Activated CD4-positive, alpha-beta T cell treated with anti-CD3 and anti-CD28 coated beads for 1 hour (primary cell): ENCODE results near the gene COL12A1.

Experiments
- DNase-seq: peaks from one replicate; pipeline ENCODE4 v3.0.0-alpha.2; 2020

Gene COL12A1

GRCh38 chr6:75205776-75206575, at the start of gene COL12A1:
TSS of gene COL12A1 (minus strand) at chr6:75206053. CDS start at chr6:75202792, 3,261 bp downstream.
- DNase-seq: no peak

- DNase-seq: no peak
These were observed 44.7 kb upstream of the COL12A1 start for GRCh38 chr6:75250552-75250951.

- no peak for DNase-seq
These were observed 44.0 kb upstream of the COL12A1 start for GRCh38 chr6:75249837-75250236.

GRCh38 chr6:75246386-75246785, 40.5 kb upstream of the COL12A1 start:
- no peak for DNase-seq

- no peak for DNase-seq
These were observed 38.3 kb upstream of the COL12A1 start for GRCh38 chr6:75244063-75244584.

GRCh38 chr6:75243333-75244062, 37.6 kb upstream of the COL12A1 start, which contains the start of gene COX7A2:
TSS of gene COX7A2 (minus strand) at chr6:75243801. CDS start at chr6:75243734, 67 bp downstream.
- DNase-seq: peak; percentile 75

GRCh38 chr6:75236630-75237029, 30.8 kb upstream of the COL12A1 start:
- no peak for DNase-seq

GRCh38 chr6:75235271-75235670, 29.4 kb upstream of the COL12A1 start:
- no peak for DNase-seq

- no peak for DNase-seq
These were observed 28.4 kb upstream of the COL12A1 start for GRCh38 chr6:75234126-75234865.

- DNase-seq: no peak
These were observed 27.3 kb upstream of the COL12A1 start for GRCh38 chr6:75233092-75233615.

- no peak for DNase-seq
These were observed 24.9 kb upstream of the COL12A1 start for GRCh38 chr6:75230484-75231325.

GRCh38 chr6:75224303-75224926, 18.6 kb upstream of the COL12A1 start:
- DNase-seq: no peak

- no peak for DNase-seq
These were observed 17.6 kb upstream of the COL12A1 start for GRCh38 chr6:75223428-75223827.

GRCh38 chr6:75222261-75222660, 16.4 kb upstream of the COL12A1 start:
- DNase-seq: no peak

- no peak for DNase-seq
These were observed 15.3 kb upstream of the COL12A1 start for GRCh38 chr6:75221116-75221515.

GRCh38 chr6:75220357-75220756, 14.5 kb upstream of the COL12A1 start:
- DNase-seq: no peak

- no peak for DNase-seq
These were observed 13.4 kb upstream of the COL12A1 start for GRCh38 chr6:75219263-75219662.

- DNase-seq: no peak
These were observed 11.3 kb upstream of the COL12A1 start for GRCh38 chr6:75217193-75217592.

GRCh38 chr6:75215291-75215690, 9.4 kb upstream of the COL12A1 start:
- no peak for DNase-seq

GRCh38 chr6:75213732-75214131, 7.9 kb upstream of the COL12A1 start:
- DNase-seq: no peak

- no peak for DNase-seq
These were observed 7.3 kb upstream of the COL12A1 start for GRCh38 chr6:75213112-75213511.
